GM12873 (cell line): ENCODE data around the gene GNG7.

Experiments used
- TF ChIP-seq, protein P1 (sequence below): IDR thresholded peaks from 2 replicates; pipeline ENCODE4 v1.5.1; 2012; ENCODE audit warnings: low read depth, mild to moderate bottlenecking, moderate library complexity, low read length, control low read depth; ENCODE audit not compliant: insufficient read depth; ENCODE audit errors: missing control alignments

GNG7 gene

DNA sequence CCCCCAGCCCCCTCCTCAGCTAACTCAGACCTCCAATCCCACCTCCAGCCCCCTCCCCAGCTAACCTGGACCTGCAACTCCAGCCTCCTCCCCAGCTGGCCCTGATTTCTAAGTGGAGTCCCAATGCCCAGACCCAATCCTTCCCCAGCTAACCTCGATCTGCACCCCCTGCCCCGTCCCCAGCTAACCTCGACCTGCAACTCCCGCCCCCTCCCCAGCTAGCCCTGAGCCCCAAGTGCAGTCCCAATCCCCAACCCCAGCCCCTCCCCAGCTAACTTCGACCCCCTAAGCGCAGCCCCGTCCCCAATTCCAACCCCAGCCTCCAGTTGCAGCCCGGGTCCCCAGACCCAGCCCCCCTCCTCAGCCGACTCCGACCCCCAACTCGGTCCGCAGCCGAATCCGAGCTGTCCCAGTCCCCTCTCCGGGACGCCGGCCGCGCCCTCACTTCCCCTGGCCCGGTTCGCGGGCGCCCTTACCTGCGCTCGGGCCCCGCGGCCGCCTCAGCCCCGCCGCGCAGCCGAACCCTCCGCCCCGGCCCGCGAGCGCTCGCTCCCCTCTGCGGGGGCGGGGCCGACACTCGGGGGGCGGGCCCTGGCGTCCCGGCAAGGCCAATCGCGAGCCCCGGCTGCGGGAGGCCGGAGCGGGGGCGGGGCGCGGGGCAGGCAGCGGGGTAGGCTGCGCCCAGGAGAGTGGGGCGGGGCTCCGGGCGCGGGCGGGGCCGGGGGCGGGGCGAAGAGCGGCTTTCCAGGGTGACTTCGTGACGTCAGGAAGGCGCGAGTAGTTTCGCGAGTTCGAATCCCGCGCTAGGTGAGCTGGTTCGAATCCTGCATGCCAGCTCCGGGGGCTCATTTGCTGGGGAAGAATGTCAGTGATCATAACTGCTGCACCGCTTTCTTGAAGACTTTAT is at the start of gene GNG7:
GNG7 (minus strand) TSS at position 525 of the 907 bp plus-strand sequence. CDS start 182,006 bp downstream, outside the sequence.
- TF ChIP-seq, protein P1, sequence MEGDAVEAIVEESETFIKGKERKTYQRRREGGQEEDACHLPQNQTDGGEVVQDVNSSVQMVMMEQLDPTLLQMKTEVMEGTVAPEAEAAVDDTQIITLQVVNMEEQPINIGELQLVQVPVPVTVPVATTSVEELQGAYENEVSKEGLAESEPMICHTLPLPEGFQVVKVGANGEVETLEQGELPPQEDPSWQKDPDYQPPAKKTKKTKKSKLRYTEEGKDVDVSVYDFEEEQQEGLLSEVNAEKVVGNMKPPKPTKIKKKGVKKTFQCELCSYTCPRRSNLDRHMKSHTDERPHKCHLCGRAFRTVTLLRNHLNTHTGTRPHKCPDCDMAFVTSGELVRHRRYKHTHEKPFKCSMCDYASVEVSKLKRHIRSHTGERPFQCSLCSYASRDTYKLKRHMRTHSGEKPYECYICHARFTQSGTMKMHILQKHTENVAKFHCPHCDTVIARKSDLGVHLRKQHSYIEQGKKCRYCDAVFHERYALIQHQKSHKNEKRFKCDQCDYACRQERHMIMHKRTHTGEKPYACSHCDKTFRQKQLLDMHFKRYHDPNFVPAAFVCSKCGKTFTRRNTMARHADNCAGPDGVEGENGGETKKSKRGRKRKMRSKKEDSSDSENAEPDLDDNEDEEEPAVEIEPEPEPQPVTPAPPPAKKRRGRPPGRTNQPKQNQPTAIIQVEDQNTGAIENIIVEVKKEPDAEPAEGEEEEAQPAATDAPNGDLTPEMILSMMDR: no peak

DNA sequence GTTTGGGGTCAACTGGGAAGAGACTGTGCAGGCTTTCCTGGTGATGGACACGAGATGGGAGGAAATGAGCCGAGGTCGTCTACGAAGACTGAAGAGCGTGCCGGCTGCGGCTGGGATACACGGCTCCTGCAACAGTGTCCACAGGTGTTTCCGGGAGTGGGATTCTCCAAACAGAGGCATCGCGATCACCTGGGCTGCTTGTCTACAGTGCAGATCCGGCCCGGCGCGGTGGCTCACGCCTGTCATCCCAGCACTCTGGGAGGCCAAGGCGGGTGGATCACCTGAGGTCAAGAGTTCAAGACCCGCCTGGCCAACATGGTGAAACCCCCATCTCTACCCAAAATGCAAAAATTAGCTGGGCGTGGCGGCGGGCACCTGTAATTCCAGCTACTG is 48.9 kb upstream of the GNG7 start:
- TF ChIP-seq, protein P1: no peak

DNA sequence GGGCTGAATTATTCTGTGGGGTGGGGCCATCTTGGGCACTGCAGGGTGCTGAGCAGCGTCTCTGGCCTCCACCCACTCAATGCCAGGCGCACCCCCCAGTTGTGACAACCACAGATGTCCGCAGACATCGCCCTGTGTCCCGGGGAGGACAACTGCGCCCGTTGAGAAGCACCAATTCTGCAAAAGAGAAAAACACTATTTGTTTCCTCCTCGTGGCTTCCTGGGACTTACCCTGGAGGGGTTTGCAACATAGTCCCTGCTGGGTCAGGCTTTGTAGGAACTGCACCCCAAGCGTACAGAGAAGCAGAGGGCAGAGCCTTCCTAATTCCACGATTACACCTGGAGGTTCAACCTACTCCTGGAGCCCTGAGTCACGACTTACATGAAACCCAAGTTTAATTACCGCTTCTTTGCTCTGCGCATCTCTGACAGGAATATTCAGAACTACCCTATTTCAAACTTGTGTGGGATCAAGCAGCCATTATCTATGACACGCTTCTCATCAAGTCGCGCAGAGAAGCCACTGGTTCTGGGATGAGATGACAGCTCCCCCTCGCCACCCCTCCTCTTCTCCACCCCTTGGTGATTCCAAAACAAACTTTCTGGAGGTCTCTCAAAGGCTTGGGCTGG is 48.4 kb upstream of the GNG7 start:
- TF ChIP-seq, protein P1: no peak

DNA sequence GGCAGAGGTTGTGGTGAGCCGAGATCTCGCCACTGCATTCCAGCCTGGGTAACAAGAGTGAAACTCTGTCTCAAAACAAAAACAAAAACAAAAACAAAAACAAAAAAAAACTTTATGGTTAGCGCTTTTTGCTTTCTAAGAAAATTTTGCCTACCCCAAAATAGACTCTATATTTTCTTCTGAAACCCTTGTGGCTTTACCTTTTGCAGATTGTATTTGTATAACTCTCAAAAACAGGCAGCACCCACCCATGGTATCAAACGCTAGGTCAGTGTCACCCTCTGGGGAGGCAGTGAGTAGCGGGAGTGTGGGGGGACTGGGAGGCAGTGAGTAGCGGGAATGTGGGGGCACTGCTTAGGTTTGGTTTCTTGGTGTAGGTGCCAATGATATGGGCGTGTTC is 44.9 kb upstream of the GNG7 start:
- TF ChIP-seq, protein P1: no peak

DNA sequence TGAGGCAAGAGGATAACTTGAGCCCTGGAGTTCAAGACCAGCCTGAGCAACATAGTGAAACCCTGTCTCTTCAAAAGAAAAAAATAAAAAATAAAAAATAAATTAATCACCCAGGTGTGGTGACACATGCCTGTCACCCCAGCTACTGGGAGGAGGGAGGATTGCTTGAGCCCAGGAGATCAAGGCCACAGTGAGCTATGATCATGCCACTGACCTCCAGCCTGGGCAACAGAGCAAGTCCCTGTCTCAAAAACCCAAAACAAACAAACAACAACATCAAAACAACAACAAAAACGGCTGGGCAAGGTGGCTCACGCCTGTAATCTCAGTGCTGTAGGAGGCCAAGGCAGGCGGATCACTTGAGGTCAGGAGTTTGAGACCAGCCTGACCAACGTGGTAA is 41.6 kb upstream of the GNG7 start:
- TF ChIP-seq, protein P1: no peak

DNA sequence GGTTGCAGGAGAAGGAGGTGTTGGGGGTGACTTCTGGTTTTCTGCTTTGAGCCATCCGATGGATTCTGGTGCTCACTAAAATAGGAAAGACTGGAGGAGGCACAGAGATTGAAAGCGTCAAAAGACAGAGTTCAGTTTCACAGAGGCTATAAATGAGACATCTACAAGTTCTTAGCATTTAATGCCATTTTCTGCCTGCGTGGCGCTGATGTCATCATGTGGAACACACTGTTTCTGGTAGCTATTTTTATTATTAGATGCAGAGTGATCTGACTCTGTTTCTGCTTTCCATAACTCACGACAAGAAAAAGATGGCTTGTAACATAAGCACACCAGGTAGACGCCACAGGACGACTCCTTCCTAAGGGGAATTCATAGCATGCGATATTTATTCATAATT is 40.6 kb upstream of the GNG7 start:
- TF ChIP-seq, protein P1: no peak

DNA sequence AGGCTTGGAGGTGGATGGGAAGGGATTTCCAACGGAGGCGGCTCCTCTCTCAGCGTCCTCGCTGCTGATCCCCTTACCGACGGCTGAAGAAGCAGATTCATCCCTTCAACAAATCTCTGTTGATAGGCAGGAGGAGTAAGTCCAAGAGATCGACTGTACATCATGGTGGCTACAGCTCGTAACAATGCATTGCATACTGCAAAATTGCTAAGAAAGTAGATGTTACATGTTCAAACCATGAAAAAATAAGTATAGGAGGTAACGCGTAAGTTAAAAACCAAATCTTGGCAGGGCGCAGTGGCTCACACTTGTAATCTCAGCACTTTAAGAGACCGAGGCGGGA is 37.8 kb upstream of the GNG7 start:
- TF ChIP-seq, protein P1: no peak
